ENCODE measurements around the gene ETV2.

DNA sequence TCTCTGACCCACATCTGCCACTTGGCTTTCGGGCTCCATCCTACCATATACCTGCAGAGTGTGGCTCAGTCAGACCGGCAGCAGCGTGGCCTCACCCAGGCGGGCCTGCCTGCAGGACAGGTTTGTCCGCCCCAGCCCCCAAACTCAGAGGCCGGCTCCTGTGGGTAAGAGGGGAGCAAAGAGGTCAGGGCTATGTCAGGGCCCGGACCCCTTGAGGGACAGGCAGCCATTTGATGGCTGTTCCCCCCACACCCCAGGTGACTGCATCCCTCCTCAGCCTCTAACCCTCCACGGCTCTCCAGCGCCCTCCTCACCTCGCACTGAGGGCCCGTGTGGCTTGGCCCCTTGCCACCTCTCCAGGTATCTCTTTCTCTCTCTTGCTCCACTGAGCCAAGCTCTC is 50.5 kb downstream of the ETV2 start:
- TF ChIP-seq EZH2phosphoT487 (IDR thresholded peaks at IDR 0.05; ENCODE audit: insufficient read depth, low read depth) (no peak), EZH2 (IDR thresholded peaks at IDR 0.05; ENCODE audit: insufficient read depth, poor library complexity, severe bottlenecking) (no peak)

Data from GM23248 (cell line).